IMR-90 (cell line): Measurements from ENCODE around the gene SUGP2. TPM values are rescaled to one million over a fixed set of nuclear protein-coding genes. Genes with fewer than 3 reads are reported as not detected.
"Not testable (repeated sequence)": the region's sequence is repeated elsewhere in the genome, so short reads cannot be mapped to it uniquely, and the experiment has no call there.

Experiments
- ATAC-seq: fragments of 200-7000 bp; cut with Tn5 transposase; 2 replicates; pipeline ENCODE4 v1.9.1; 2020; ENCODE audit warnings: low read depth, mild to moderate bottlenecking, moderate library complexity
- BruUV-seq: library from RNA; stranded (reverse); fragments of 400-500 nt; replicated peaks from 2 replicates; lab custom pipeline; 2021; lab: Mats Ljungman, UMichigan
- CTCF ChIA-PET: fragments of 300-600 bp; formaldehyde crosslinking; extraction: SDS; loops from one replicate; lab custom pipeline; 2021; ENCODE audit warnings: antibody characterized with exemption; lab: Yijun Ruan, JAX
- POLR2A ChIA-PET: fragments of 300-600 bp; sonication (Branson Sonifier 250); formaldehyde crosslinking; loops from one replicate; lab custom pipeline; 2022; ENCODE audit warnings: antibody characterized with exemption; ENCODE audit not compliant: unreplicated experiment; lab: Charles Lee
- DNase-seq: peaks from one replicate; pipeline ENCODE4 v3.0.0; 2013
- H2AFZ ChIP-seq: replicated peaks from 2 replicates; pipeline ENCODE3; 2013; ENCODE audit warnings: low read length, mild to moderate bottlenecking; ENCODE audit not compliant: poor library complexity
- H2AK5ac ChIP-seq: 2 replicates; pipeline ENCODE4 v1.6.1; 2013; ENCODE audit warnings: low read depth, low read length, inconsistent platforms
- H2AK9ac ChIP-seq: replicated peaks from 2 replicates; pipeline ENCODE3; 2013; ENCODE audit warnings: mild to moderate bottlenecking, low read depth, low read length, moderate library complexity; ENCODE audit not compliant: poor library complexity
- H2BK120ac ChIP-seq: 2 replicates; pipeline ENCODE4 v1.6.1; 2013; ENCODE audit warnings: low read depth, low read length, inconsistent platforms
- H2BK15ac ChIP-seq: 3 replicates; pipeline ENCODE4 v1.6.1; 2013; ENCODE audit warnings: low read depth, low read length, inconsistent platforms
- H2BK20ac ChIP-seq: 2 replicates; pipeline ENCODE4 v1.6.1; 2013; ENCODE audit warnings: low read depth, mild to moderate bottlenecking, inconsistent platforms, low read length, moderate library complexity
- H2BK5ac ChIP-seq: 2 replicates; pipeline ENCODE4 v1.6.1; 2013; ENCODE audit warnings: mild to moderate bottlenecking, low read depth, low read length, inconsistent platforms; ENCODE audit not compliant: poor library complexity, severe bottlenecking
- H3K14ac ChIP-seq: replicated peaks from 2 replicates; pipeline ENCODE4 v1.6.1; 2013; ENCODE audit warnings: low read depth, low read length, inconsistent platforms
- H3K18ac ChIP-seq: 2 replicates; pipeline ENCODE4 v1.6.1; 2013; ENCODE audit warnings: low read depth, low read length, control low read depth
- H3K23ac ChIP-seq: 2 replicates; pipeline ENCODE4 v1.6.1; 2013; ENCODE audit warnings: low read depth, low read length, inconsistent platforms
- H3K27ac ChIP-seq: 2 replicates; pipeline ENCODE4 v1.5.1; 2013; ENCODE audit warnings: mild to moderate bottlenecking, control low read depth, low read length; ENCODE audit not compliant: insufficient read depth
- H3K27me3 ChIP-seq: 2 replicates; pipeline ENCODE4 v1.6.1; 2013; ENCODE audit warnings: low read length; ENCODE audit not compliant: control insufficient read depth, insufficient read depth
- H3K36me3 ChIP-seq: 2 replicates; pipeline ENCODE4 v1.6.1; 2013; ENCODE audit warnings: low read length, mixed read lengths; ENCODE audit not compliant: control insufficient read depth, insufficient read depth
- H3K4ac ChIP-seq: 2 replicates; pipeline ENCODE4 v1.6.1; 2013; ENCODE audit warnings: low read depth, low read length, inconsistent platforms
- H3K4me1 ChIP-seq: 2 replicates; pipeline ENCODE4 v1.6.1; 2013; ENCODE audit warnings: low read length, mixed read lengths; ENCODE audit not compliant: control insufficient read depth, insufficient read depth
- H3K4me2 ChIP-seq: 2 replicates; pipeline ENCODE4 v1.6.1; 2013; ENCODE audit warnings: low read depth, mild to moderate bottlenecking, control low read depth, low read length, moderate library complexity
- H3K4me3 ChIP-seq: 2 replicates; pipeline ENCODE4 v1.5.1; 2013; ENCODE audit warnings: low read depth, mild to moderate bottlenecking, control low read depth, low read length, moderate library complexity; ENCODE audit not compliant: insufficient read depth
- H3K56ac ChIP-seq: 2 replicates; pipeline ENCODE4 v1.6.1; 2013; ENCODE audit warnings: low read length, inconsistent platforms; ENCODE audit not compliant: insufficient read depth; ENCODE audit errors: extremely low read depth
- H3K79me1 ChIP-seq, 2 experiments: 2 replicates each; pipeline ENCODE4 v1.6.1; 2013; ENCODE audit warnings: low read length in 2 of 2, inconsistent platforms in 1 of 2, low read depth in 1 of 2
- H3K9ac ChIP-seq: 2 replicates; pipeline ENCODE4 v1.6.1; 2013; ENCODE audit warnings: low read depth, low read length, control low read depth
- H3K9me1 ChIP-seq: 2 replicates; pipeline ENCODE4 v1.6.1; 2013; ENCODE audit warnings: low read length, inconsistent platforms; ENCODE audit not compliant: insufficient read depth
- H3K9me3 ChIP-seq: 2 replicates; pipeline ENCODE4 v1.6.1; 2013; ENCODE audit warnings: low read length; ENCODE audit not compliant: control insufficient read depth, insufficient read depth
- H4K20me1 ChIP-seq: 2 replicates; pipeline ENCODE4 v1.6.1; 2013; ENCODE audit warnings: low read length, inconsistent platforms; ENCODE audit not compliant: insufficient read depth
- H4K5ac ChIP-seq: 2 replicates; pipeline ENCODE4 v1.6.1; 2013; ENCODE audit warnings: mild to moderate bottlenecking, low read depth, low read length, control low read depth
- H4K8ac ChIP-seq, 2 experiments: 2 replicates each; pipeline ENCODE4 v1.6.1; 2013; ENCODE audit warnings: low read depth in 2 of 2, low read length in 2 of 2, control low read depth in 1 of 2, inconsistent platforms in 1 of 2
- H4K91ac ChIP-seq: 2 replicates; pipeline ENCODE4 v1.6.1; 2013; ENCODE audit warnings: low read depth, low read length, inconsistent platforms; ENCODE audit not compliant: insufficient read depth
- BHLHE40 ChIP-seq: fragments of 150-350 bp; IDR thresholded peaks from 2 replicates; pipeline ENCODE4 v1.6.1; 2016; ENCODE audit warnings: mild to moderate bottlenecking, low read depth, low read length
- ELK1 ChIP-seq: fragments of 150-350 bp; IDR thresholded peaks from 2 replicates; pipeline ENCODE4 v1.6.1; 2016; ENCODE audit warnings: low read depth, mild to moderate bottlenecking, low read length, moderate library complexity, borderline replicate concordance
- FOS ChIP-seq: fragments of 150-350 bp; IDR thresholded peaks from 2 replicates; pipeline ENCODE4 v1.6.1; 2016; ENCODE audit warnings: low read depth, low read length
- MAFK ChIP-seq: IDR thresholded peaks from 2 replicates; pipeline ENCODE4 v1.6.1; 2012; ENCODE audit warnings: low read depth, low read length, improper control_type of control experiment
- WGBS, 2 experiments: methylation state at CpG; one replicate each; pipeline versions ENCODE4 v1.1.5 to v1.1.7; 2013; ENCODE audit warnings: missing lambda C conversion rate in 2 of 2; ENCODE audit not compliant: insufficient read length in 1 of 2; ENCODE audit errors: extremely low coverage in 2 of 2; 5-methylcytosine and 5-hydroxymethylcytosine counted together
- dilution Hi-C: fragments of 300-500 bp; cut with HindIII; formaldehyde crosslinking; loops from one replicate; pipeline ENCODE4 v1.14.3; 2018; ENCODE audit warnings: low sequenced_read_pairs; ENCODE audit not compliant: unreplicated experiment
- in situ Hi-C: fragments of 300-500 bp; cut with MboI; formaldehyde crosslinking; loops from 3 replicates; pipeline ENCODE4 v1.14.3; 2019; ENCODE audit warnings: low sequenced_read_pairs, inconsistent platforms, mixed read lengths
- intact Hi-C: fragments of 100-400 bp; cut with micrococcal nuclease; formaldehyde crosslinking; loops from 2 replicates; pipeline ENCODE4 v1.10.0; 2022
- polyA plus RNA-seq, 3 experiments: library from polyadenylated mRNA; depleted of rRNA; stranded (reverse); fragments of >200 nt; gene quantifications; 2 replicates each; pipeline ENCODE4 v1.2.3, GENCODE V29; 2012; ENCODE audit warnings: low replicate concordance in 1 of 3
- total RNA-seq: library from RNA; depleted of rRNA; stranded (reverse); fragments of >200 nt; gene quantifications from 2 replicates; pipeline ENCODE4 v1.2.3, GENCODE V29; 2012
- TF ChIP-seq, protein P1 (sequence below): conservative IDR thresholded peaks from 2 replicates; pipeline ENCODE4 v1.5.1; 2012; ENCODE audit warnings: mild to moderate bottlenecking, low read depth, low read length, improper control_type of control experiment

The SUGP2 gene
- total and polyA plus RNA-seq, 2 of the 4 experiments (the other 2 are of a cell fraction) = 25.8 to 69.2 TPM

GRCh38 chr19:19025861-19026260, 7.5 kb downstream of the SUGP2 start:
- in situ Hi-C loops (no loop called here), dilution Hi-C loops (no loop called here), intact Hi-C loops (no loop called here)
- H3K56ac ChIP-seq = no peak overlapping the region
- no TSS peak for BruUV-seq
- ChIA-PET CTCF (no interaction called here), POLR2A (interaction anchor here (0.5 kb wide), 1 partner anchor 124 kb away, joined by 4 read pairs; no protein-coding TSS in a partner anchor)
- H2AFZ ChIP-seq = no peak overlapping the region
- no peak overlapping the region for H2BK5ac ChIP-seq
- no peak overlapping the region for H3K4ac ChIP-seq
- no peak overlapping the region for H2BK120ac ChIP-seq
- H3K4me1 ChIP-seq = peaks cover 3% of the 10 kb centered on the region
- no peak overlapping the region for H2AK9ac ChIP-seq
- H3K9me1 ChIP-seq = no peaks in the 10 kb centered on the region
- no peak overlapping the region for H4K5ac ChIP-seq
- no peak overlapping the region for H2BK20ac ChIP-seq
- H3K36me3 ChIP-seq = peaks cover 58% of the 10 kb centered on the region
- no peak overlapping the region for H4K91ac ChIP-seq
- H3K27ac ChIP-seq = no peak overlapping the region
- H3K14ac ChIP-seq = no peak overlapping the region
- WGBS, 2 experiments = 100% methylated on average over 1 of the region's 11 CpGs; no CpG with 5 or more reads in 1 of the 2 experiments
- H3K4me3 ChIP-seq = no peak overlapping the region
- H3K27me3 ChIP-seq = no peaks in the 10 kb centered on the region
- no peak overlapping the region for H3K4me2 ChIP-seq
- no peak for ATAC-seq
- no peak overlapping the region for H3K18ac ChIP-seq
- H3K9me3 ChIP-seq = no peaks in the 10 kb centered on the region
- H4K20me1 ChIP-seq = peaks cover 39% of the 10 kb centered on the region
- no peak overlapping the region for H2AK5ac ChIP-seq
- H3K23ac ChIP-seq = no peak overlapping the region
- no peak overlapping the region for H4K8ac ChIP-seq
- H2BK15ac ChIP-seq = no peak overlapping the region
- TF ChIP-seq ELK1 (no peak), BHLHE40 (no peak), FOS (no peak), MAFK (no peak)
- TF ChIP-seq, protein P1, sequence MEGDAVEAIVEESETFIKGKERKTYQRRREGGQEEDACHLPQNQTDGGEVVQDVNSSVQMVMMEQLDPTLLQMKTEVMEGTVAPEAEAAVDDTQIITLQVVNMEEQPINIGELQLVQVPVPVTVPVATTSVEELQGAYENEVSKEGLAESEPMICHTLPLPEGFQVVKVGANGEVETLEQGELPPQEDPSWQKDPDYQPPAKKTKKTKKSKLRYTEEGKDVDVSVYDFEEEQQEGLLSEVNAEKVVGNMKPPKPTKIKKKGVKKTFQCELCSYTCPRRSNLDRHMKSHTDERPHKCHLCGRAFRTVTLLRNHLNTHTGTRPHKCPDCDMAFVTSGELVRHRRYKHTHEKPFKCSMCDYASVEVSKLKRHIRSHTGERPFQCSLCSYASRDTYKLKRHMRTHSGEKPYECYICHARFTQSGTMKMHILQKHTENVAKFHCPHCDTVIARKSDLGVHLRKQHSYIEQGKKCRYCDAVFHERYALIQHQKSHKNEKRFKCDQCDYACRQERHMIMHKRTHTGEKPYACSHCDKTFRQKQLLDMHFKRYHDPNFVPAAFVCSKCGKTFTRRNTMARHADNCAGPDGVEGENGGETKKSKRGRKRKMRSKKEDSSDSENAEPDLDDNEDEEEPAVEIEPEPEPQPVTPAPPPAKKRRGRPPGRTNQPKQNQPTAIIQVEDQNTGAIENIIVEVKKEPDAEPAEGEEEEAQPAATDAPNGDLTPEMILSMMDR = no peak
- no peak for DNase-seq
- no peak overlapping the region for H3K9ac ChIP-seq
- peaks cover 40 to 72% of the 10 kb centered on the region in 2 experiments for H3K79me1 ChIP-seq

- dilution Hi-C loops, CTCF ChIA-PET: not testable (repeated sequence)
These were observed 9.9 kb downstream of the SUGP2 start for GRCh38 chr19:19023376-19023775.

More at GRCh38 chr19:19023376-19023775, 9.9 kb downstream of the SUGP2 start:
- BruUV-seq, H4K5ac ChIP-seq, H3K4me2 ChIP-seq, H2AK9ac ChIP-seq, H2BK120ac ChIP-seq, H3K56ac ChIP-seq, H3K9me1 ChIP-seq, H3K9me3 ChIP-seq, H3K14ac ChIP-seq, H4K8ac ChIP-seq, H2AFZ ChIP-seq, H3K4me1 ChIP-seq, H3K27me3 ChIP-seq, H2BK5ac ChIP-seq, H3K27ac ChIP-seq, DNase-seq, H4K91ac ChIP-seq, H3K4ac ChIP-seq, ATAC-seq, in situ Hi-C loops, H3K18ac ChIP-seq, intact Hi-C loops, H3K9ac ChIP-seq, H2BK15ac ChIP-seq, POLR2A ChIA-PET, H2BK20ac ChIP-seq, H2AK5ac ChIP-seq, H3K4me3 ChIP-seq, H3K23ac ChIP-seq: not testable (repeated sequence)
- no CpG with 5 or more reads among the region's 1 CpG for WGBS, 2 experiments
- H4K20me1 ChIP-seq = peaks cover 50% of the 10 kb centered on the region
- peaks cover 57% of the 10 kb centered on the region for H3K36me3 ChIP-seq
- peaks cover 37 to 68% of the 10 kb centered on the region in 2 experiments for H3K79me1 ChIP-seq
